ENCODE results near the gene PES1. TPM values are rescaled to one million over a fixed set of nuclear protein-coding genes. Genes with fewer than 3 reads are reported as not detected.
A peak's percentile ranks its signal among the peaks of the same experiment; 100 is the strongest.

PES1 gene
- polyA plus RNA-seq (2013, experiment 1 of 2): 116 TPM
- polyA plus RNA-seq (2013, experiment 2 of 2): 112 TPM

DNA sequence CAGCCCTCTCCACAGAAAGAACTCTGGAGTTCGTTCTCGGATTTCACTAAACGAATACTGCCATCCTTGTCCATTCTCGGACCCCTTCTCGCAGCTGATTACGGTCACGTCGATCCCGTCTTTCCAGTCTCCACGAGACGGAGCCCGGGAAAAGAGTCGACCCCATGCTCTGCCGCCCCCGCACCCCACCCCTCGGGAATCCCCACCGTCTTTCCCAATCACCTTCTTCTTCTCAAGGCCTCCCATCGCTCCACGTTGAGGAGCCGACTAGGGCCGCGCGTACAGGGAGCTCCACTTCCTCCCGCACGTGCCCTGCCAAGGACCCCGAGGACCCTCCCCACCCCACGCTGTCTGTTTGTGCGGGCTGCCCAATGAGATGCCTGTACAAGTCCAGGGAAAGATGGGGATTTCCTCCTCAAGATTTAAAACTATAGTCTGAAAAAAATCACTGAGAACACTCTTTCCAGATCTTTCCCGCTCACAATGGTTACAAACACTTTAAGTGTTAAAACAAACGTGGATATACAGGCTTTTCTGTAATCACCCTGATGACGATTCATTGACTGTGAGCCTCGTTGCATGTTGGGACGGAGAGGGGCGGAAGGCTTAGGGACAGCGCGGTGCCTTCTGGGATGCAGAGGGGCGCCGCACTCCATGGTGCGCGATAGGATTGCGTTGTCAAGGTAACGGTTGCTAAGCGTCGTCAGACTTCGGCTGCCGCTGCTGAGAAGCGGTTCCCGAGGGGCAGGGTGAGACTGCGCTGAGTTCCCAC lies at the start of gene PES1:
TSS of gene PES1 (minus strand) at position 323 of the 772 bp plus-strand sequence. CDS start at position 246, 77 bp downstream.
- H3K79me1 ChIP-seq (ENCODE audit: low read length): peaks cover 12% of the 10 kb centered on the region
- peaks cover 21% of the 10 kb centered on the region for H3K79me2 ChIP-seq (ENCODE audit: control insufficient read depth, insufficient read depth, low read length)
- no peak within 1 kb of the TSS for H3K23ac ChIP-seq (ENCODE audit: low read length)
- H3K9ac ChIP-seq (ENCODE audit: low read length): peak within 1 kb of the TSS; percentile 85
- H2BK15ac ChIP-seq (replicated peaks; ENCODE audit: low read depth): no peak within 1 kb of the TSS
- peak within 1 kb of the TSS; percentile 18 for H3K18ac ChIP-seq (ENCODE audit: low read length)
- DNase-seq: peak; percentile 100
- peak within 1 kb of the TSS; percentile 95 for H3K56ac ChIP-seq (ENCODE audit: low read length)
- no CpG with 5 or more reads among the region's 49 CpGs for WGBS (ENCODE audit: extremely low coverage, insufficient coverage, low lambda C conversion rate)
- H3K4me3 ChIP-seq (ENCODE audit: low read length): peak within 1 kb of the TSS; percentile 93
- no peak within 1 kb of the TSS for H2AK5ac ChIP-seq (ENCODE audit: low read length)
- H4K5ac ChIP-seq (ENCODE audit: low read length): no peak within 1 kb of the TSS
- H3K27me3 ChIP-seq (ENCODE audit: insufficient read depth, low read length, poor library complexity): no peaks in the 10 kb centered on the region
- peak within 1 kb of the TSS; percentile 89 for H3K4me2 ChIP-seq (ENCODE audit: low read length)
- H3K4me1 ChIP-seq (ENCODE audit: control insufficient read depth, low read depth, low read length): peaks cover 3% of the 10 kb centered on the region
- H3K4ac ChIP-seq (ENCODE audit: low read depth, low read length): no peak within 1 kb of the TSS
- H4K8ac ChIP-seq (ENCODE audit: low read depth, low read length): no peak within 1 kb of the TSS
- no peak within 1 kb of the TSS for H3K27ac ChIP-seq (ENCODE audit: low read depth, low read length)
- H2BK120ac ChIP-seq (ENCODE audit: low read depth, low read length): no peak within 1 kb of the TSS
- H3K36me3 ChIP-seq (ENCODE audit: control insufficient read depth, insufficient read depth, low read length): peaks cover 14% of the 10 kb centered on the region
- H2BK5ac ChIP-seq (ENCODE audit: low read length): no peak within 1 kb of the TSS

DNA sequence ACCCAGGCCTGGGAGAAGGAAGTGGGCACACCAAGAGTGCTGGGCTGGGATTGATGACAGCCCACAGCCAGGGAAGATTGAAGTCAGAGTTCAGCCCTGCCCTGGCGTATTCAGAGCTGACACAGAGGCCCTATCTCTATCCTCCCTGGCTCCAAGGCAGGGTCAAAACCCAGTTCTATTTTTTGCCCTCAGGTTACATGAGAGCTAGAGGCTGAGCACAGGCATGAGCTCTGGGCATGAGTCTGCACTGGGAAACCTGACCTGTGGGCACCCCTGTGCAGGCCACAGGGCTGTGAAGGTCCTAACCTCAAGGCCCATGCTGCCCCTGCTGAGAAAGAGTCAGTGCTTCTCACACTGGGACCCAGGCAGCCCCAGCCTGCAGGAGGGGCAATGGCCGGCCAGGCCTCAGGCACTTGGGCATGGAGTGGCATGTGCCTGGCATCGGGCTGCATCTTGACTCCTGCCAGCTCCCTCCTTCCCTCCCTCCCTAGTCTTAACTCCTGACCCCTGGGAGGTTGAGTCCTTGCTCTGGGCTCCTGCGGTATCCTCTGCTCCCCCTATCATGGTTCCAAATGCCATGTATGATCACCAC lies 49.2 kb upstream of the PES1 start:
- no peak overlapping the region for H3K4me2 ChIP-seq (ENCODE audit: low read length)
- WGBS (ENCODE audit: extremely low coverage, insufficient coverage, low lambda C conversion rate): no CpG with 5 or more reads among the region's 4 CpGs
- DNase-seq: no peak

GRCh38 chr22:30640361-30640760 lies 48.7 kb upstream of the PES1 start:
- H3K9ac ChIP-seq (ENCODE audit: low read length): no peak overlapping the region
- DNase-seq: no peak
- H3K27me3 ChIP-seq (ENCODE audit: insufficient read depth, low read length, poor library complexity): no peaks in the 10 kb centered on the region
- H4K8ac ChIP-seq (ENCODE audit: low read depth, low read length): no peak overlapping the region
- H2BK15ac ChIP-seq (replicated peaks; ENCODE audit: low read depth): no peak overlapping the region
- H3K18ac ChIP-seq (ENCODE audit: low read length): no peak overlapping the region
- no peak overlapping the region for H3K23ac ChIP-seq (ENCODE audit: low read length)
- no peak overlapping the region for H3K4me3 ChIP-seq (ENCODE audit: low read length)
- H4K5ac ChIP-seq (ENCODE audit: low read length): no peak overlapping the region
- H3K79me2 ChIP-seq (ENCODE audit: control insufficient read depth, insufficient read depth, low read length): no peaks in the 10 kb centered on the region
- no peaks in the 10 kb centered on the region for H3K4me1 ChIP-seq (ENCODE audit: control insufficient read depth, low read depth, low read length)
- no CpG with 5 or more reads among the region's 4 CpGs for WGBS (ENCODE audit: extremely low coverage, insufficient coverage, low lambda C conversion rate)
- H2BK120ac ChIP-seq (ENCODE audit: low read depth, low read length): no peak overlapping the region
- H3K4me2 ChIP-seq (ENCODE audit: low read length): no peak overlapping the region
- no peak overlapping the region for H2AK5ac ChIP-seq (ENCODE audit: low read length)
- no peaks in the 10 kb centered on the region for H3K79me1 ChIP-seq (ENCODE audit: low read length)
- no peak overlapping the region for H3K4ac ChIP-seq (ENCODE audit: low read depth, low read length)
- H3K56ac ChIP-seq (ENCODE audit: low read length): no peak overlapping the region
- H2BK5ac ChIP-seq (ENCODE audit: low read length): no peak overlapping the region
- no peaks in the 10 kb centered on the region for H3K36me3 ChIP-seq (ENCODE audit: control insufficient read depth, insufficient read depth, low read length)
- H3K27ac ChIP-seq (ENCODE audit: low read depth, low read length): no peak overlapping the region

More for the DNA sequence above, 49.2 kb upstream of the PES1 start:
- Histone ChIP-seq H3K56ac (ENCODE audit: low read length) (no peak overlapping the region), H2BK15ac (replicated peaks; ENCODE audit: low read depth) (no peak overlapping the region), H3K27ac (ENCODE audit: low read depth, low read length) (no peak overlapping the region), H3K4me3 (ENCODE audit: low read length) (no peak overlapping the region), H3K23ac (ENCODE audit: low read length) (no peak overlapping the region), H3K36me3 (ENCODE audit: control insufficient read depth, insufficient read depth, low read length) (no peaks in the 10 kb centered on the region), H3K79me2 (ENCODE audit: control insufficient read depth, insufficient read depth, low read length) (no peaks in the 10 kb centered on the region), H2AK5ac (ENCODE audit: low read length) (no peak overlapping the region), H3K79me1 (ENCODE audit: low read length) (no peaks in the 10 kb centered on the region), H3K18ac (ENCODE audit: low read length) (no peak overlapping the region), H3K4ac (ENCODE audit: low read depth, low read length) (no peak overlapping the region), H3K27me3 (ENCODE audit: insufficient read depth, low read length, poor library complexity) (no peaks in the 10 kb centered on the region), H2BK120ac (ENCODE audit: low read depth, low read length) (no peak overlapping the region), H2BK5ac (ENCODE audit: low read length) (no peak overlapping the region), H3K9ac (ENCODE audit: low read length) (no peak overlapping the region), H3K4me1 (ENCODE audit: control insufficient read depth, low read depth, low read length) (no peaks in the 10 kb centered on the region), H4K5ac (ENCODE audit: low read length) (no peak overlapping the region), H4K8ac (ENCODE audit: low read depth, low read length) (no peak overlapping the region)

GRCh38 chr22:30637701-30638114 lies 46.0 kb upstream of the PES1 start:
- Histone ChIP-seq H3K56ac (ENCODE audit: low read length) (no peak overlapping the region), H3K79me1 (ENCODE audit: low read length) (no peaks in the 10 kb centered on the region), H2BK5ac (ENCODE audit: low read length) (no peak overlapping the region), H3K27me3 (ENCODE audit: insufficient read depth, low read length, poor library complexity) (no peaks in the 10 kb centered on the region), H3K27ac (ENCODE audit: low read depth, low read length) (no peak overlapping the region), H4K8ac (ENCODE audit: low read depth, low read length) (no peak overlapping the region), H3K36me3 (ENCODE audit: control insufficient read depth, insufficient read depth, low read length) (no peaks in the 10 kb centered on the region), H3K4ac (ENCODE audit: low read depth, low read length) (no peak overlapping the region), H3K79me2 (ENCODE audit: control insufficient read depth, insufficient read depth, low read length) (no peaks in the 10 kb centered on the region), H4K5ac (ENCODE audit: low read length) (no peak overlapping the region), H3K18ac (ENCODE audit: low read length) (no peak overlapping the region), H3K4me3 (ENCODE audit: low read length) (no peak overlapping the region), H3K4me1 (ENCODE audit: control insufficient read depth, low read depth, low read length) (no peaks in the 10 kb centered on the region), H3K23ac (ENCODE audit: low read length) (no peak overlapping the region), H2BK15ac (replicated peaks; ENCODE audit: low read depth) (no peak overlapping the region), H3K4me2 (ENCODE audit: low read length) (no peak overlapping the region), H2BK120ac (ENCODE audit: low read depth, low read length) (no peak overlapping the region), H3K9ac (ENCODE audit: low read length) (no peak overlapping the region), H2AK5ac (ENCODE audit: low read length) (no peak overlapping the region)
- WGBS (ENCODE audit: extremely low coverage, insufficient coverage, low lambda C conversion rate): no CpG with 5 or more reads among the region's 1 CpG
- peak; percentile 60 for DNase-seq

GRCh38 chr22:30636226-30637077 lies 44.7 kb upstream of the PES1 start:
- no peak overlapping the region for H3K27ac ChIP-seq (ENCODE audit: low read depth, low read length)
- H3K4ac ChIP-seq (ENCODE audit: low read depth, low read length): no peak overlapping the region
- no peak overlapping the region for H2BK120ac ChIP-seq (ENCODE audit: low read depth, low read length)
- no peaks in the 10 kb centered on the region for H3K27me3 ChIP-seq (ENCODE audit: insufficient read depth, low read length, poor library complexity)
- H3K56ac ChIP-seq (ENCODE audit: low read length): peak overlapping the region; percentile 89
- no peaks in the 10 kb centered on the region for H3K79me2 ChIP-seq (ENCODE audit: control insufficient read depth, insufficient read depth, low read length)
- H2BK5ac ChIP-seq (ENCODE audit: low read length): no peak overlapping the region
- H2AK5ac ChIP-seq (ENCODE audit: low read length): no peak overlapping the region
- peak overlapping the region; percentile 81 for H3K9ac ChIP-seq (ENCODE audit: low read length)
- no peaks in the 10 kb centered on the region for H3K79me1 ChIP-seq (ENCODE audit: low read length)
- H3K4me1 ChIP-seq (ENCODE audit: control insufficient read depth, low read depth, low read length): no peaks in the 10 kb centered on the region
- H3K23ac ChIP-seq (ENCODE audit: low read length): no peak overlapping the region
- no peak overlapping the region for H2BK15ac ChIP-seq (replicated peaks; ENCODE audit: low read depth)
- H3K4me2 ChIP-seq (ENCODE audit: low read length): peak overlapping the region; percentile 63
- WGBS (ENCODE audit: extremely low coverage, insufficient coverage, low lambda C conversion rate): no CpG with 5 or more reads among the region's 45 CpGs
- no peak overlapping the region for H3K4me3 ChIP-seq (ENCODE audit: low read length)
- H4K8ac ChIP-seq (ENCODE audit: low read depth, low read length): no peak overlapping the region
- H3K18ac ChIP-seq (ENCODE audit: low read length): no peak overlapping the region
- no peak overlapping the region for H4K5ac ChIP-seq (ENCODE audit: low read length)
- DNase-seq: no peak
- H3K36me3 ChIP-seq (ENCODE audit: control insufficient read depth, insufficient read depth, low read length): no peaks in the 10 kb centered on the region

All from mesendoderm (in vitro differentiated cells).